HG03460 (cell line): Measurements from ENCODE around the gene KRT33B.

Source experiments
- ATAC-seq: cut with Tn5 transposase; IDR thresholded peaks from one replicate; pipeline ENCODE4 v1.9.1; 2021; ENCODE audit not compliant: unreplicated experiment

KRT33B gene

DNA sequence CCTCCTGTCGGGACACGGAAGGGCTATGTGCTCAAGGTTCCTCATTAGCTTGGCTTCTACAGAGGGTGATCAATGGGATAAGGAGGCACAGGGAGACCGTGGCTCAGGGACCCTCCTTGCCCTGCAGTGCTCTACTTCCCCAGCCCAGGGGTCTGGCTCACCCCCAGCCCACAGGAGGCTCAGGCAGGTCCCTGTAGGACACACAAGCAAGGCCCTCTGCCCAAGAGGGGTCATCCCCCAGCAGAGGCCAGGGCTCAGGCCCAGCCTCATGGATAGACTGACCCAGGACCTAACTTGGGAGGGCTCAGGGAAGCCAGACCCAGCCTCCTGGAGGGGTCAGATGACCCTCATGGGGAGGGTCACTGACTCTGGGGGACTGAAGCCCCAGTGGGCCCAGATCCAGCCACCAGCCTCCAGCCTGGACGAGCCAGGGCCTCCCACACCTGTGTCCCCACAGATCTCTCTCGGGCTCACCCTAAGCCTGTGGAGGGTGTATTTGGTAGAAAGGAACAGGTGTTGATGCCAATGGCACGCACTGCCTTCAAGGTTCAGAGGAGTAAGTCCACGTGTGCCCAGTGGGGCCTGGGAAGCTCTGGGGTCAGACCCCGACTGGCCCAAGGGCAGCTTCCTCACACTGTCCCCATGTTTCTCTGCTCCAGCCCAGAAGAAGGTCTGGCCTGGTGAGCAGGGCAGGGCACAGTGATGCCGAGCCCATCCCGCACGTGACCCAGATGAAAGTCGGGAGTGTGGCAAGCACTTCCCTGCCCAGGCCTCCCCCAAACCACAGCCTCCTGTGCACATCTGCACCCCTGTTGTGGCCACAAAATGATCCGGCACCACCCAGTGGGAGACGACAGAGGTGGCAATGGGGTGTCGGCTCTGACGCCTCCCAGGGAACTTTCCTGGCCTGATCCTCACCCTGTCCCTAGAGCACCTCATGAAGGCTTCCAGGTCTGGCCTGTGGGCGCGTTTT is 43.2 kb downstream of the KRT33B start:
- no peak for ATAC-seq

DNA sequence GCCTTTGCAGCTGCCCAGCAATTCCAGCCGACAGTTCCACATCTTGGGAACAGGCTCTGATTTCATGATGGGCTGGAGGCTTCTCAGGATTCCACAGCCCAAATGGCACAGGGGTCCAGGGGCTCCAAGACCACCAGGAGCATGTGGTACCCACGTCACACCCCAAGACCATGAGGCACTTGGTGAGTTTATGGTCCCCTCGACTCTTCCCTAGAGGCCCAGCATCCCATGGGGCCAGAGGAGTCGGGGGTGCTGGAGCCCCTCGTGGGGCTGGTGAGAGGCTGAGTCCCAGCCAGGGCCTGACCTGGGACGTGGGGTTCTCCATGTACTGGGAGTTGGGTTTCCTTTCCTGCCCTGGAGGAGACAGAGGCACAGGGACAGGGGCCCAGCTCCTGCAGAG is 44.0 kb downstream of the KRT33B start:
- no peak for ATAC-seq

DNA sequence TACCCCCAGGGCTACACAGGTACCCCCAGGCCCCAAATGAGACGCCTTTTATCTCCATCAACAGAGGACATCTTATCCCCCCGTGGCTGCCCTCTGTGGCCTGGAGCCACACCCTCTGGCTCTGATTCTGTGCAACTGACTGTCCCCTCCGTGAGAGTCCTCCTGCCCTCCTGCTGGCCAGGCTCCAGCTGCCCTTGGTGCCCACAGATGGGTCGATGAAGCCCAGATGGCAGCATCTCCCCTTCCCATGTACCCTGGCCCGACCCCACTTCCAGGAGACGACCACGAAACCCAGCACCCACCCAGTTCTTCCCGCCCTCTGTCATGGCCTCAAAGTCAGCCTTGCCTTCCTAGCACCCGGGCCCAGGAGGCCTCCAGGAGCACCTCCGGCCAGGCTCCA is 44.5 kb downstream of the KRT33B start:
- no peak for ATAC-seq

DNA sequence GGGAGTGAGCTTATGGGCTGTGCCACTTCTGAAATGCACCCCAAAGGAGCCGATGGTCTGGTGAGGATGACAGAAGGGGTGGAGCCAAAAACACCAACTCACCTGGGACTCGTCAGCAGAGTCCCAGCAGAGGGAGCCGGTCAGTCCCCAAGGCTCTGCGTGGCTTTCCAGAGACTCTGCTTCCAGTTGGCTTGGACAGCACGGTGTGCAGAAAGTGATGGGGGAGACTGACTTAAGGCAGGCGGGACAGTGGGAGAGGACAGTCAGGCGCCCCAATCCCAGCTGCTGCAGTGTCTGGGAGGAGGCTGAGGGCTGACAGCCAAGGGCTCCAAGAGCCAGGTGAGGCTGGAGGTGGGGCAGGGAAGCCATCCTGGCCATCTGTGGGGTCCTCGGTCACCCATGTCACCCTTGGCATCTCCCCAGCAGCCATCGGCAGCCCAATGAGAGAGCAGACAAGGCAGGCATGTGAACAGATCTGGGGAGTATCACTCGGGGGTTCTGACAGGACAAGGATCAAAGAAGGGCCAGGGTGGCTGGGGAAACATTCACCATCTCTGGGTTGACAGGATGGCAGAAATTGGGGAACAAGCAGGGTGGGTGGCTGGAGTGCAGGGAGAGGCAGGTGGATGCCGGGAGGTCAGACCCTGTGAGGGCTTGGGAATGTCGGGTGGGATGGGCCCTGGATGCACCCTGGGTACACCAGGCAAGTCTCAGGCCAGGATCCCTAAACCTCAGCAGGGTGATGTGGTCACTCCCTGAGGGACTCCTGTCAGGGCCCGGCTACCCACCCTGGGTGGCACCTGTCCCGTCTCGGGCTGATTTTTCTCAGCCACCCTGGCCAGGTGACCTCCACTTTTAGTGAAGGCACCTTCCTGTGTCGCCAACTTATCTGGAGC is 45.2 kb downstream of the KRT33B start:
- no peak for ATAC-seq

DNA sequence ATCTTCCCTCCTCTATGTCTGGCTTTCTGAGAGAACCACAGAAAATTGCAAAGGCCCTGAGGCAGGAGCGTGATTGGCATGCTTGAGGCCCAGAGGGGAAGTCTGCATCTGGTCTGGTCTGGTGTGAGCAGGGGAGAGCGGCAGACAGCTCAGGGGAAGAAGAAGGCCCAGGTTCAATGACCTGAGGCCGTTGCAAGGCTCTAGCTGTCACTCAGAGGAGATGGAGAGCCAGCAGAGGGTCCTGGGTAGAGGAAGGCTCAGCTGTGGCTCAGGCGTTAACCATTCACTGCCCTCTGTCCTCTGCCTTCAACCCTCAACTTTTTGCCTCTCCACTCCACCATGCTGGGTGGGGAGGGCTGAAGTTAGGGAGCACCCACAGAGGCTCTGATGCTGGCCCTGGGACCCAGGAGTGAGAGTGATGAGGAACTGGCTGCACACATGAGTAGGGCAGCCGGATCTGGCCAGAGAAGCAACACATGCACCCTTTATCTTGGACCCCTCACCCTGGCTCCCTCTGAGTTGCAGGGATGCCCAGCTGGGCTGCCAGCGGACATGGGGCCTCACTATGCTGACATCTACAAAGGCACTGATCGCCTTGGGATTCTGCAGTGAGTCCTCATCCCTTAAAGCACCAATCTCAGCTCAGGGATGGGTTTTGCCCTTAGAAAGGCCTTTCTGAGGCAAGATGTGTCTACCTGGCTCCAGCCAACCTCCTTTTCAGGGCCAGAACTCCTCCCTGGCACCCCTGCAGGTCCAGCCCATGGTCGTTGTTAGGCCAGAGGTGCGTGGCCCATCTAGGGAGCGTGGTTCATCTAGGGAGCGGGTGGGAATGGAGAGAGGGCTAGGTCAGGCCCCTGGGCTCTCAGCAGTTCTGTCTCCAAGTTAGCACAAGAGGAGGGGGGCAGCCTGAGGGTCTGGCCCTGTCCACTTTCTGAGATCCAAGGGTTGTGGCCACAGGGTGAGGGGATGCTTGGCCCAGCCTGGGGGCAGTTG is 46.4 kb downstream of the KRT33B start:
- ATAC-seq: no peak

DNA sequence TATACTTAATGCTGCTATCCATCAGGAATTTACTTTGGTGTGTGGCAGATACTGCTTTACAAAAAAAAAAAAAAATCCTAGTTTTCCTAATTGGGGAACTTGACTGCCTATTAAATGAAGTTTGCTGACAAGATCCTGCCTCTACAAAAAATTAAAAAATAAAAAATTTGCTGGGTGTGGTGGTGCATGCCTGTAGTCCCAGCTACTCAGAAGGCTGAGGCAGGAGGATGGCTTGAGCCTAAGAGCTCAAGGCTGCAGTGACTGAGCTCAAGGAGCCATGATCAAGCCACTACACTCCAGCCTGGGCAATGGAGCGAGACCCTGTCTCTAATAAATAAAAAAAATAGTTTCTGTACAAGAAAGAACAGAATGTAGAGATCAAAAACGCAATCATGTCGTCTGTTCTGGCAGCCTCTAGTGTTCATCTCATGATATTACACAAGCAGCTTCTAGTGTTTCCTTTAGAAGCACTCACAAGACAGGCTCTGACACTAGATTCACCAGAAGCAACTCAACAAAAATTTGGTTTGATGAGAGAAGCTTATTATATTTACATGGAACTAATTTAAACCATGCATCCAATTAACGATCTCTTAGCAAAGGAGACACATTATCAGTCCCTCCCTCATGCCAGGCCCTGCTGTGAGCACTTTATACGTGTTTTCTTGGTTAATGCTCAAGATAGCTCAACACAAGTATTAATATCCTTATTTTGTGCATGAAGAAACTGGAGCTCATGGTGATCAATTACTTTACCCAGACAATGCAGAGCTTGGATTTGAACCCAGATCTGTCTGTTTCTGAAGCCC is 47.3 kb downstream of the KRT33B start:
- ATAC-seq: no peak

DNA sequence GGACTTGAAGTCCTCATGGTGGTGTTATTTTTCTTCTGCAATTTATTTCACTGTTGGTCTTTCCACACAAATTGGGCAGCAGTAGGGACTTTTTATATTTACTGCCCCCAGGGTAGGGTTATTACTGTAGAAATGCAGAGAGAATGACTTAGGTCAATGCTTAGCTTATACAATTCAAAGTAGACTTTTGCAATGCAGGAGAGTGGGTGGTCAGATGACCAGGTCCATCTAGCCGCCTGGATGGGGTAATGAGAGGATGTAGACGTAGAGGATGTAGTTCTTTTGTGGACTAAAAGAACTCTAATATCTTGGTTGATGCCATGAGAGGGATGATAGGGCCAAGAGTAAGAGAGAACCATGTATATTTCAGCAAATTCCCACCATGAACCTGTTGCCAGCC is 51.4 kb downstream of the KRT33B start:
- ATAC-seq: no peak

DNA sequence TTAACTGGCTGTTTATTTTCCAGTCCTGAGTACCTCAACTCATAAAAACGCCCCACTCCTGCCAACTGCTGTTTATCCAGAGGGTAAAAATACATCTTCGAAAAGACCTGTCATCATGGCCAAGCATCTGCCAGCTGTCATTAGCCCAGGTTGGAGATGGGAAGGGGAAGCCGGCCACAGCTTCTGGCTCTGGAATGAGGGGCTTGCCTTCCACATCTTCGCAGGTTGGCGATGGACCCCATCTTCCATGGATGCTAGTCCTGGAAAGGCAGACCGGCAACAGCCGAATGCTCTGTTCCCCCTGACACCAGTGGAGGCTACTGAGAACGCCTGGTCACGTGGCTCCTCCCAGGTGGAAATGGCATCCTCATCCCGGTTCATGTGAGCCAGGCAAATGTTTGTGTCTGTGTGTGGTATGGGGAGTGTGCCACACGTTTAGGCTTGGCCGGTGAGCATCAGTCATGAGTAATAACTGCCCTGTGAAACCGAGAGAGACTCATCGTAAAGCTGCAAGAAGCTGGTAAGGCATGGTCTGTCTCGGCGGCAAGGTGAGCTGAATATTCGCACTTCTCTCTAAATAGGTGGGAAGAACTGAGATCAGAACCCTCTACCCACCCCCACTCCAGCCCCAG is 53.7 kb downstream of the KRT33B start:
- ATAC-seq: no peak

DNA sequence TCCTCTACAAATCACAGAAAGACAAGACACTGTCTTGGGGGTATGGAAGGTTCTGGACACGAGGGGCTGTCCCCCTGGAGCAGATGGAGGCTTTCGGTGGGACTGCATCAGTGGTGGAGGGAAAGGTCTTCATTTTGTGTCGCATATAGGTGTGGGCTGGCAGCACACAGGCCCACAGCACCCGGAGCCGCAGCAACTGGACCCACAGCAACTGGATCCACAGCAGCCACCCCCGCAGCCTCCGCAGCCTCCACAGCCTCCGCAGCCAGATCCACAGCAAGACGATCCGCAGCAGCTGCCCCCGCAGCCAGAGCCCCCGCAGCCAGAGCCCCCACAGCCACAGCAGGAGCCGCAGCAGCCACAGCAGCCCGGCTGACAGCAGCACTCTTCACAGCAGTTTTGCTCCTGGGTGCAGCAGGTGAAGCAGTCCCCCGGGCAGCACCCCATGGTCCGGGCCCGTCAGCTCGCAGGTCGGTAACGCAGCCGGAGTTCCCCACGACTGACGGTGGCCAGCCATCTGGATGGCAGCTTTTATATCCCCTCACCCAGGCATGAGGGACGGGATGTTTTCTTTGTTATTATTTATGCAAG is 54.3 kb downstream of the KRT33B start, which contains the start of gene KRTAP17-1:
TSS of gene KRTAP17-1 (minus strand) at position 507 of the 591 bp plus-strand sequence. CDS start at position 447, 60 bp downstream.
- ATAC-seq: no peak
